Activated CD4-positive, alpha-beta T cell treated with anti-CD3 and anti-CD28 coated beads for 4 hours (primary cell): Measurements from ENCODE around the gene RCAN1.
"Not testable (repeated sequence)": the region's sequence is repeated elsewhere in the genome, so short reads cannot be mapped to it uniquely, and the experiment has no call there.

Experiments used
- DNase-seq, 2 donors: peaks; one replicate each; pipeline ENCODE4 v3.0.0-alpha.2; 2020

The RCAN1 gene

GRCh38 chr21:34597406-34597805 is 17.5 kb downstream of the RCAN1 start:
- no peak for DNase-seq

DNA sequence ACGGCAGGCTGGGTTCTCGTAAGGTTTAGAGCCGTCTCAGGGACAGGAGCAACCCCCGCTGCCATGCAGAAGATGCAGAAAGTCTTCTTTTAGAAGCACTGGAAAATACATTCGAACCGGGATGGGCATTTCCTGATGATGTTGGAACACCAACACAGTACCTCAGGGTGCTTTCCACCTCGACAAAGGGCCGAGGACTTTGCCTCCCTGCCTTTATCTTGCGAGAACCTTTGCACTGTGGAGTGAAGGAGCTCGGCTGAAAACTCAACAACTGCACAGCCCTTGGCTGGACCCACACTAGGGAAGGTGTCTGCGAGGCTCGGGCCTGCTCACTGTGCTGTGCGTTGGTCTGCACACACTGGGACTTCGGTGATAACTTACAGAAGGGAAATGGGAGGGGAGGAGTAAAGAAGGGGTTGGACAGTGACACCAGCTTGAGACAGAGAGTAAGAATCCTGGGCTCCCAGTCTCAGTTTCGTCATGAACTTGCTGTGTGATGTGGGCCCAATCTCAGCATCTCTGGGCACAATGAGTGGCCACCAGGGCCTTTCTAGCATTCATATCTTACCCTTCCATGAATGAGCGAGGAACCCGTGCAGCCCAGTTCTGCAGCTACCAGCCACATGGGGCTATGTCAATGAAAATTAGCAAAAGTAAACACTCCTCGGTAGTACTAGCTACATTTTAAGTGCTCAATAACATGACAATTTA is 18.2 kb downstream of the RCAN1 start:
- DNase-seq, result no peak

- DNase-seq, result no peak
Observed at GRCh38 chr21:34595457-34595856, 19.5 kb downstream of the RCAN1 start.

- DNase-seq, result no peak
Observed at GRCh38 chr21:34594566-34595234, 20.2 kb downstream of the RCAN1 start.

DNA sequence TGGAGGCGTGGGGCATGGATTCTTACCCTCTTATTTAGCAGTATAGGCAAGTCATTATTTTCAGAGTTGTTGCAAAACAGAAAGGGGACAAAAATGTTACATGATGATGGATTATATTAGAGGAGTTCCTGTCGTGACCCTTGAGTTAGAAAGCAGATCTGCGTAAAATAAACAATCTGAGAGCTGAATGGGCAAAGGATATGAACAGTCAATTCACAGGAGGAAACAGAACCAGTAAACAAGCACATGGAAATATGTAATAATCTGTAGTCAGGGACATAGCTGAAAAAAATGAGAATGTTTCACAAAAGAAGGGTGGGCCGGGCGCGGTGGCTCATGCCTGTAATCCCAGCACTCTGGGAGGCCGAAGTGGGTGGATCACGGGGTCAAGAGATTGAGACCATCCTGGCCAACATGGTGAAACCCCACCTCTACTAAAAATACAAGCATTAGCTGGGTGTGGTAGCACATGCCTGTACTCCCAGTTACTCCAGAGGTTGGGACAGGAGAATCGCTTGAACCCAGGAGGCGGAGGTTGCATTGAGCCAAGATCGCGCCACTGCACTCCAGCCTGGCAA is 20.9 kb downstream of the RCAN1 start:
- no peak for DNase-seq

DNA sequence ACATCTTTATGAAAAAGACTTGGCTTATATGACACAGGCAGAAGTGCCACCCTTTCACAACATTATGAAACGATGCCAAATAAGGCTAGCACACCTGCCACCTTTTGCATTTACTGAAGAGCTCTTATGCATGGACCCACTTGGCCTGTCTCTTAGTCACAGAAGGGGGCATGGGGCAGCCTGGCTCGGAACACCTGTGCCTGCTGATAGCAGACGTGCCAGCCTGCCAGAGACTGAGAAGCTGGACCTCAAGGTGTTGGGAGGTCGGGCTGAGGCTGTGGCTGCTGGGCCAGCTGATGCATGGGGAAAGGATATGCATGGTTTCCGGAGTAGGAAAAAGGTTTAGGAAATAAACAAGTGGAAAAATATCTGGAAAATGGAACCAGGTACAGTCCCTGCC is 21.5 kb downstream of the RCAN1 start:
- DNase-seq, result no peak

DNA sequence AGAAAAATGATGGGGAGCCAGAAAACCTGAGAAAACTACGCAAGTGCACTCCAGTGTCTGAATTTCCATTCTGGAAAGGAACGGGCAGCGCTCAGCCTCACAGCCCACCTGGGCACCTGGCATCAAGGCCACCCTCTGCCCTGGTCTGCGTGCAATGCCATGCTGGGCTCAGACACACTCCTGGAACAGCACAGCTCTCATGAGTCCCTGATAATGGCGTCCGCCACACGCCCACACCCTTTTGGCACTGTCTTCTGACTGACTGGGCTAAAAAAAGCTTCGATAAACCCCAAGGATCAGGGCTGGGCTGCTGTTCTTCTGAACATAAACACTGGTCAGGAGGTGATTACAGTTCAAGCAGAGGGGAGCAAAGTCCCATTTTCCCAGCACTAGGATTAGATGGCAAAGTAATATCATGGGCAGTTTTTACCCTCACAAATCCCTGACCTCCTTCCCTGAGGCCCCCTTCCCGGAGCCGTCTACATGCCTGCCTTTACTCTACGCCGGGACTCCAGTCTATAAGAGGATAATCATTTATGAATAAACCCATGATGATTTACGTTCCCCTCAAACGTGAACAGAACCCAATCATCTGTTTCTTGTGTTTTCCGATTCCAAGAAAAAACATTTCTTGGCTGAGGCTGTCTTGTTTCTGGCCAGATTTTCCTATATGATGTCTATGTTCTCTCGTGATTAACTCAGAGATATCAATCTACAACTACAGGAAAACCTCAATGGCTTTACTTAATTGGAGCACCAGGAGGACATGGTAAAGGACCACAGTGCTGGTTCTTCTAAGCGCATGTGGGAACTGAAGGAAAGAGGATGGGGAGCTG is 22.6 kb downstream of the RCAN1 start:
- no peak for DNase-seq

- no peak for DNase-seq
Observed at GRCh38 chr21:34590520-34590919, 24.4 kb downstream of the RCAN1 start.

DNA sequence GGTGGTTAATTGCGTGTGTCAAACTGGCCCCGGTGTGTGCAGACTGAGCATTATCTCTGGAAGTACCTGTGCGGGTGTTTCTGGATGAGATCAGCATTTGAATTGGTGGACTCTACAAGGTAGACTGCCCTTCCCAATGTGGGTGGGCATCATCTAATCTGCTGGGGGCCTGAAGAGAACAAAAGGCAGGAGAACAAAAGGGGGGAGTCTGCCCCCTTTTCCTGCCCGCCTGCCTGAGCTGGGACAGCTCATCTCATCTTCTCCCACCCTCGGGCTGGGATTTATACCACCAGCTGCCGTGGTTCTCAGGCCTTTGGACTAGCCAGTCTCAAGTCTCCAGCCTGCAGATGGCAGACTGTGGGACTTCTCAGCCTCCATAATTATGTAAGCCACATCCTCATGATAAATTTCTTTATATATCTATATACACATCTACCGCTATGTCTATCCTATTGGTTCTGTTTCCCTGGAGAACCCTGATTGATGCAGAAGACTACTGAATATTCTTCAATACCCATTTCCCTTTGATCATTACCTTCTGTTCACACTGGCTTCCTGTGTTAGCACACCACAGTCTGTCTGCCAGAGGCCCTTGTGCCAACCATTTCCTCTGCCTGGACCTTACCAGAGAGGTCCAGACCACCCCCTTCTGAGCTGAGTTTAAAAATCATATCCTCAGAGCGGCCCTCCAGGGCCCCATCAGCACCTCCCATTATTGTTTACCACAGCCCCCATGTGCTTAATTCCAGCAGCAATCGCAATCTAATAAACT is 25.2 kb downstream of the RCAN1 start:
- DNase-seq, result no peak

- DNase-seq, result no peak
Observed at GRCh38 chr21:34583926-34584563, 30.9 kb downstream of the RCAN1 start.

- DNase-seq, result no peak
Observed at GRCh38 chr21:34582506-34583150, 32.3 kb downstream of the RCAN1 start.

- no peak for DNase-seq
Observed at GRCh38 chr21:34580181-34580700, 34.7 kb downstream of the RCAN1 start.

DNA sequence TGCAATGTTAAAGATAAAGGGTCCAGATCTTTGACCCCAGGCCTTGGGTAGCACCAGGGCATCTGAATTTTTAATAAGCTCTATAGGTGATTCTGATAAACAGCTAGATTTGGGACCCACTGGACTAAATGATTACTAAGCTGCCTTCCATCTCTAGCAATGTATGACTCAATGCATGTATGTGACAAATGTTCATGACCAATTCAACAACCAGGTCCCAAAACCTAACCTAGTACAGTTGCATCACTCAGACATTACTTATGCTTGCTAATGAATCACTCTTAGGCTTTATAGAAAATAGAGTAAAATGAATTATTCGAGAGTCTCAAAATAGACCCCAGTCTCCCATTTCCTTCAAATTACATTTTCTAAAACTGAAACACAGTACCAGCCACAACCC is 35.5 kb downstream of the RCAN1 start:
- no peak for DNase-seq

DNA sequence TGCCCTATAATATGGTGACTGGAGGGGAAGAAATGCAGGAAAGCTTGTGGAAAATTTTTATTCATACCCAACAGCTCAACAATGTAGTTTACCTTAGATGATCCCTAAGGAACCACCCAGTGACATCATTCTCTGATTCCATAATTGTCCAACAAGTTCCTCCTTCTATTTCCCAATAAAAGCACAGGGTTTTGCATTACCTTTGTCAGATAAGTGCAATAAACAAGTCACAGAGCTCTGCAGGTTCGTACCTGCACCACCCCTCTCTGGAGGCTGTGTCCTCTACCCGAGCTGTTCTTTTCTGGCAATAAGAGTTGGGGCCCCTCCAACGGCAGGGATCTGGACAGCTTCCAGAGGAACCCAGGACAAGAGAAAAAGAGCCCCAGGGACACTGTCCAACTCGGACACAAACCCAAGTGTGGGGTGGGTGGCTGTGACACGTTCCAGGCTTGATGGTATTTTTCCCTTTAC is 38.8 kb downstream of the RCAN1 start:
- no peak for DNase-seq

- no peak for DNase-seq
Observed at GRCh38 chr21:34574601-34575529, 40.0 kb downstream of the RCAN1 start.

GRCh38 chr21:34571994-34572393 is 42.9 kb downstream of the RCAN1 start:
- no peak for DNase-seq

DNA sequence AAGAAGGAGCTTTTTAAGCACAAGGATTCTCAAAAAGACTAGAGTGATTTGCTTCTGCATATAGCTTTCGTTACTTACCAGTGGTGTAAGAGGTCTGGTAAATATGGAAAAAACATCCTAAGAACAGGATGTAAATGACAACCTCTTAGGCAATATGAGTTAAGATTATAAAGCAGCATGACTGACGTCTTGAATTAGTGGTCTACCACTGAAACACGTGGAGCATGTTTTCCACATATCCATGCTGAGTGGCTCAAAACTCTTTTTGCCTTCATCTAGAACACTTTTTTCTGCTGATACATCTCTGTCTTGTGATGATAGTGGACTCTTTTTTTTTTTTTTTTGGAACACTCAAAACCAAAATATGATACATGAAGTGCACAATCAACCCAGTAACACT is 44.6 kb downstream of the RCAN1 start:
- DNase-seq, result no peak

- DNase-seq, result no peak
Observed at GRCh38 chr21:34569381-34569979, 45.4 kb downstream of the RCAN1 start.

GRCh38 chr21:34568801-34569200 is 46.1 kb downstream of the RCAN1 start:
- DNase-seq, result not testable (repeated sequence)
